ENCODE measurements around the gene SUMF2. TPM values are rescaled to one million over a fixed set of nuclear protein-coding genes. Genes with fewer than 3 reads are reported as not detected.

The SUMF2 gene
- total RNA-seq, result 174 and 227 TPM in 2 replicates

GRCh38 chr7:56063882-56064625 is at the start of gene SUMF2:
Gene SUMF2, plus strand, starts transcription at chr7:56064286. Its CDS starts 26 bp downstream, at chr7:56064312.

GRCh38 chr7:56051339-56052191 is 12.5 kb upstream of the SUMF2 start, which contains the start of the genes CCT6A and PSPH:
Gene CCT6A, plus strand, starts transcription at chr7:56051765. Its CDS starts 84 bp downstream, at chr7:56051849.
Gene PSPH, minus strand, starts transcription at chr7:56051444. Its CDS starts 30,232 bp downstream, at chr7:56021212.

GRCh38 chr7:56092789-56093531 is 28.9 kb downstream of the SUMF2 start, which contains the start of gene PHKG1:
Gene PHKG1, minus strand, starts transcription at chr7:56092952. Its CDS starts 4,011 bp downstream, at chr7:56088941.

GRCh38 chr7:56106108-56107073 is 42.3 kb downstream of the SUMF2 start, which contains the start of gene CHCHD2:
Gene CHCHD2, minus strand, starts transcription at chr7:56106476. Its CDS starts 63 bp downstream, at chr7:56106413.

GRCh38 chr7:56115852-56116538 is 51.9 kb downstream of the SUMF2 start, which contains the start of gene NUPR2:
Gene NUPR2, minus strand, starts transcription at chr7:56116417. Its CDS starts 103 bp downstream, at chr7:56116314.

Other genes starting within 250 kb of the SUMF2 start
- gene SEPTIN14, start 201.5 kb upstream of the SUMF2 start, total RNA-seq, result not detected in 2 replicates
- 1.9 and 4.2 TPM in 2 replicates for gene ZNF713, start 176.8 kb upstream of the SUMF2 start, total RNA-seq
- gene MRPS17, start 112.4 kb upstream of the SUMF2 start, total RNA-seq, result 6.9 and 10.7 TPM in 2 replicates
- gene NIPSNAP2, start 99.7 kb upstream of the SUMF2 start, total RNA-seq, result 34.4 and 34.7 TPM in 2 replicates
- 66.0 and 132 TPM in 2 replicates for gene PSPH, start 12.8 kb upstream of the SUMF2 start, total RNA-seq
- 196 and 215 TPM in 2 replicates for gene CCT6A, start 12.5 kb upstream of the SUMF2 start, total RNA-seq
- under 0.01 and 0.46 TPM in 2 replicates for gene PHKG1, start 28.7 kb downstream of the SUMF2 start, total RNA-seq
- gene CHCHD2, start 42.2 kb downstream of the SUMF2 start, total RNA-seq, result 197 and 391 TPM in 2 replicates
- gene NUPR2, start 52.1 kb downstream of the SUMF2 start, total RNA-seq, result not detected in 2 replicates

Measured in smooth muscle cell of the umbilical artery (primary cell).